SJCRH30 (cell line): ENCODE results near the gene MRPS27. TPM values are rescaled to one million over a fixed set of nuclear protein-coding genes. Genes with fewer than 3 reads are reported as not detected.

Experiments used
- DNase-seq, 2 experiments: peaks; one replicate each; pipeline ENCODE4 v3.0.0-alpha.2; 2015 to 2020
- H3K27ac ChIP-seq: fragments of 250-450 bp; sonication (Bioruptor Pico); 2 replicates; pipeline ENCODE4 v1.5.1; 2020; ENCODE audit warnings: mild to moderate bottlenecking, moderate library complexity
- H3K27me3 ChIP-seq: fragments of 250-450 bp; sonication (Bioruptor Pico); 2 replicates; pipeline ENCODE4 v1.5.1; 2020; ENCODE audit warnings: mild to moderate bottlenecking, moderate library complexity
- H3K36me3 ChIP-seq: fragments of 250-450 bp; sonication (Bioruptor Pico); 2 replicates; pipeline ENCODE4 v1.5.1; 2020; ENCODE audit warnings: mild to moderate bottlenecking, moderate library complexity
- H3K4me1 ChIP-seq: fragments of 250-450 bp; sonication (Bioruptor Pico); 2 replicates; pipeline ENCODE4 v1.5.1; 2020; ENCODE audit warnings: mild to moderate bottlenecking, moderate library complexity
- H3K4me3 ChIP-seq: fragments of 250-450 bp; sonication (Bioruptor Pico); 2 replicates; pipeline ENCODE4 v1.5.1; 2020; ENCODE audit warnings: mild to moderate bottlenecking, moderate library complexity
- H3K9me3 ChIP-seq: fragments of 250-450 bp; sonication (Bioruptor Pico); replicated peaks from 2 replicates; pipeline ENCODE4 v1.5.1; 2020; ENCODE audit warnings: mild to moderate bottlenecking, moderate library complexity
- total RNA-seq: library from RNA; depleted of rRNA; stranded (reverse); fragments of >200 nt; shearing (Covaris generic); gene quantifications from 2 replicates; pipeline ENCODE4 v1.2.3, GENCODE V29; 2014

MRPS27 gene
- total RNA-seq, 1 experiment from 2014 or later, result 105 TPM

DNA sequence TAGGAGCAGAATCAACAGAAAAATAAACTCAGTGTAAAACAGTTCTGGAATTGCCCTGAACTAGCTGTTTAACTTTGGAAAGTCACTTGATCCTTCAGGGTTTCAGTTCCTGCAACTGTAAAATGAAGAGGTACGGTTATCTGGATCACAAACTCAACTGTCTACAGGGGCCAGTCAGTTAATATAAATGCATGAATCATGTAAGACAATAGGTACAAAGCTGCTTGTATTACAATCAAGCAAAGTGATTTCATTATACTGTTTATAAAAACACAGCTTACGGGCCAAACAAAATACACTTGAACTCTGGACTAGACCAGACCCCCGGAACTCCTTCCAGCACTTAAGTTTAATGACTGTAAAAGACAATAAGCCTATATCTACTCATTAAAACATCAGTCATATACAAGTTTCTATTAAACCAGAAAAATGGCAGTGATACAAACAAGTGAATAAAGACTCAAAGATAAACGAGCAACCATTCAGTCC is 73.0 kb downstream of the MRPS27 start:
- H3K36me3 ChIP-seq, result no peaks in the 10 kb centered on the region
- H3K27ac ChIP-seq, result no peak overlapping the region
- peaks cover 5% of the 10 kb centered on the region for H3K4me1 ChIP-seq
- no peak for DNase-seq
- no peaks in the 10 kb centered on the region for H3K27me3 ChIP-seq
- no peak overlapping the region for H3K4me3 ChIP-seq
- no peaks in the 10 kb centered on the region for H3K9me3 ChIP-seq

DNA sequence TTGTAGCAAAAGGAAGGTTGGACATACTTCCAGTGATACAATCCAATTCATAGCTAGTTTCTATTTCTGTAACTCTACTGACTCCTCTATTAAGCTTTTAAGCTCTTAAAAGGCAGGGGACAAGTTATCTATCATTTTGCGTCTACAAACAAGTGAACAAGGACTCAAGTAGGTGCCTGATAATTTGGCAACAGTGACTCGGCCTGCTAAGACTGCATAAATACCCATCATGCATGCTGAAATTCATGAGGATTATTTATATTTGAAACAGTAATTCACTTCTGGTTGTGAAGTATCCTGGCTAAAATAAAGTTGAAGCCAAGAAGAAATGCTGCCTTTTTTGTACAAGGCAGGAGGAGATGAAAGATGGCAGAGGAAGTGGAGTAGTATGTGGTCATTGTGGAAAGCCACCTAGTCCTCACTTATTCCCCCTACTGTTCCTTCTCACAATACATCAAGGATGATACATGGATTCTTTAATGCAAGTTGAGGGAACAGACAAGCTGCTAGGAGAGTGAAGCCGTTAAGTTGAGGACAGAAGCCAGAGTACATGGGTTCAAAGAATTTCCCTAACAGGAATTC is 74.0 kb downstream of the MRPS27 start:
- Histone ChIP-seq H3K4me1 (peaks cover 5% of the 10 kb centered on the region), H3K9me3 (no peaks in the 10 kb centered on the region), H3K36me3 (no peaks in the 10 kb centered on the region), H3K27ac (no peak overlapping the region), H3K4me3 (no peak overlapping the region), H3K27me3 (no peaks in the 10 kb centered on the region)
- no peak for DNase-seq

DNA sequence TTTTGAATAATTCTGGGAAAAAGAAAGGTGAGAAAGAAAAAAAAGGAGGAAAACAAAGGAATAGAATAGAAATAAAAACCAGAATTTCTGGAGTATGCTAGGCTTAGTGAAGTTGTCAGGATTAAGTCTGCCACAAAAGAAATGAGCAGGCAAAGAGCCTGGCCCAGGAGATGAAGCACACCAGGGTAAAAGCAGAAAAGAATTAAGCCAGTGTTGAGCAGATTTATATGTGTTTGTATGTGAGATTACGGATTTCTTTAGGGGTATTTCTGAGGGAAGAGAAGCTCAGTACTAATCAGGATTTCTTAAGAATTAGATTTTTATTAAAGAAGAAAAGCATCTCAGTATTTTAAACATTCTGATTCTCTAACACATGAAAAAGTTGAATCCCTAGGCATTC is 74.5 kb downstream of the MRPS27 start:
- H3K4me3 ChIP-seq, result no peak overlapping the region
- DNase-seq, result no peak
- no peaks in the 10 kb centered on the region for H3K36me3 ChIP-seq
- H3K9me3 ChIP-seq, result no peaks in the 10 kb centered on the region
- H3K27me3 ChIP-seq, result no peaks in the 10 kb centered on the region
- H3K27ac ChIP-seq, result no peak overlapping the region
- H3K4me1 ChIP-seq, result peaks cover 5% of the 10 kb centered on the region

DNA sequence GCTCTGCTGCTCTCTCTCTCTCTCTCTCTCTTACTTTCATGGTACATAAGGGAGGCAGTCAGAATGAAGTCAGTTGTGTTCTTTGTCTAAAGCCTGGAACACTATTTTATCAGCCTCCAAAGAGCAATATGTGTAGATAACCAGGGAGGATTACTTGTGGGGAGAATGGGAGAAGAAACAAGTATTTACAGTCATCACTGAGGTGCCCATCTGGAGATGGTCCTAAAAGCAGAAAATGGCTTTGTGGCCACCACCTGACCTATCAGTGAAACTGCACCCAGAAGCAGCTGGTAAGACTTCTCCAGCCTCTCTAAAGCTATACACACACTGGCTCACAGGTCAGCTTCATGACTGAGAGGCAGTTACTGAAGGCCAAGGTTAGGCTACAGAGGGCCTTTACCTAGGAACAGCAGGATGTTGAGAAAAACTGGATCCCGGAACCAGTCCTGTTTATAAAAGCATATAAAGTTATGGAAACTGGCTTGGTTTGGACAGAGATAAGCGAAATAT is 75.1 kb downstream of the MRPS27 start:
- Histone ChIP-seq H3K36me3 (no peaks in the 10 kb centered on the region), H3K27me3 (no peaks in the 10 kb centered on the region), H3K9me3 (no peaks in the 10 kb centered on the region), H3K27ac (no peak overlapping the region), H3K4me3 (no peak overlapping the region), H3K4me1 (peaks cover 5% of the 10 kb centered on the region)
- peak; percentile 31 to 55 for DNase-seq

DNA sequence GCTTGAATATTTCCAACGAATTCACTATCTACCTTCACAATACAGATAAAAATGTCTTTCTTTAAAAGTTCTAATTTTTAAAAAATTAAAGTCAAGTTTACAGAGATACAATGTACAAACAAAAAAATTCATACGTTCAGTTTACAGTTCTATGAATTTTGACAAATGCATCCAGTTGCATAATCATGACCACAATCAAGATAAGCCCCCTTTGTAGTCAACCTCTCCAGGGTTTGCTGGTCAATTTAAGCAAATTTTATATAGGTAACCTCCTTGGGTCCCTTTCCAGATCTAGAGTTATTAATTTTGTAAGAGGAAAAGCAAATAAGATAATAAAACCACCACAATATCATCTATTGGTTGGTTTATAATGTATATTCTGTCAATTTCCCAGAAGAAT is 76.3 kb downstream of the MRPS27 start:
- no peak overlapping the region for H3K27ac ChIP-seq
- H3K9me3 ChIP-seq, result no peaks in the 10 kb centered on the region
- H3K36me3 ChIP-seq, result no peaks in the 10 kb centered on the region
- peaks cover 5% of the 10 kb centered on the region for H3K4me1 ChIP-seq
- H3K27me3 ChIP-seq, result no peaks in the 10 kb centered on the region
- no peak overlapping the region for H3K4me3 ChIP-seq
- no peak for DNase-seq

DNA sequence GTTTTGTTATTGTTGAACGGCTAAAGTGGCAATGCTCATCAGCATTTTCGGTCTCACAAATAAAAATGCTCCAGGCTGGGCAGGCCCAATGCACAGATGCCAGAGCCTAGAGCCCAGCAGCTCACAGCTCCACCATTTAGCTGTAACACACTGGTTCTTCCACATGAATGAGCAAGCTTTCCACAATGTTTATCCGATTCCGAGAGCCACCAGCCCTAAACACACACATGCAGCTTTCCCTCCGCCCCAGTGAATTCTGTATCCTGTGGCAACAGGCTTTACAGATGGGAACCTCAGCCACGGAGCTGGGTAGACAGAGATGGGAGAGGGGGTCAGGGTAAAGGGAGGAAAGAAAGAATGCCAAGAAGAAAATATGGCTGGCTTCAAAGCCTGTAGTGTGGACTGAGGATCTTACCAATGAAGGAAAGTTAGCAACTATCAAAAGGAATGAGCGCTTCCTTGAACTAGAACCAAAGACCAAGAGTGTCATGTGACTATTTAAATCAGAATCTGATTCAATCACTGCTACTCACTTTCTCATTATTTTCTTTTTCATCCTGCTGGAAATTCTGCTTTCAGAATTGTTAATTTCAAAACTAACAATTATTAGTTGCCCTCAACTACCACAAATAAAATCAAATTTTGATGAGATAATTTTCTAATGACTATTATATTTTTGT is 77.1 kb downstream of the MRPS27 start:
- no peak overlapping the region for H3K4me3 ChIP-seq
- peaks cover under 1% of the 10 kb centered on the region for H3K4me1 ChIP-seq
- peak; percentile 11 to 31 for DNase-seq
- no peaks in the 10 kb centered on the region for H3K9me3 ChIP-seq
- H3K27ac ChIP-seq, result no peak overlapping the region
- no peaks in the 10 kb centered on the region for H3K27me3 ChIP-seq
- no peaks in the 10 kb centered on the region for H3K36me3 ChIP-seq

DNA sequence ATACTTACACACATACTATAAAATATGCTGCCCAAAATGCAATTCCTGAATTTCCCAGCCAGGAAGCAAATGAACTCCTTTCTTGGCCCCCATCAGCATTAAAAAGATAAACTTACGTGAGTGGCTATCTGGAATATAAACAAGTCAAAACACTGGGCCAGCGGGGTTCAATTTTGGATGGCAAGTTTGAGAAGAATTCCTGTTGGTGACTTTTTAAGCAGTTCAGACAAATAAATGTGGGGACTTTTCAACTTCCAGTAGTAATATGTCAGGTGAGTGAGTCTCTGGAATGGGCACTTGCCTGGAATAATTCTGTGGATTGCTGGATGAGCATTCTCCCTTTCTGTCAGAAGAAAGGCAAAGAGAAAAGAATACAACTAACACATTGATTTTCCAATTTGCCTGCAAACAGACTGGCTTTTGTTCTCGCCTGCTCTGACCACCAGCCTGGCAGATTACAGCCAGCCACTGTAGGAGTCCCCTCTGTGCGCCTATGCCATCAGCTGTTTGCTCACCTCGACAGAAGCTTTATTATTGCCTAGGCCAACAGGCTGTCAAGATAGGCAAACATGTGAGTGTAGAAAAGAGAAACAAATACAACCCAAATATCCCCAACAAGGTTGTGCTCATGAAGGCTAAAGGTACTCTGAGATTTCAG is 78.6 kb downstream of the MRPS27 start:
- Histone ChIP-seq H3K27me3 (no peaks in the 10 kb centered on the region), H3K9me3 (no peaks in the 10 kb centered on the region), H3K4me3 (no peak overlapping the region), H3K4me1 (no peaks in the 10 kb centered on the region; the same call in 1 of the 2 replicates), H3K27ac (no peak overlapping the region), H3K36me3 (no peaks in the 10 kb centered on the region; the same call in 1 of the 2 replicates)
- DNase-seq, result peak; percentile 57 to 73

DNA sequence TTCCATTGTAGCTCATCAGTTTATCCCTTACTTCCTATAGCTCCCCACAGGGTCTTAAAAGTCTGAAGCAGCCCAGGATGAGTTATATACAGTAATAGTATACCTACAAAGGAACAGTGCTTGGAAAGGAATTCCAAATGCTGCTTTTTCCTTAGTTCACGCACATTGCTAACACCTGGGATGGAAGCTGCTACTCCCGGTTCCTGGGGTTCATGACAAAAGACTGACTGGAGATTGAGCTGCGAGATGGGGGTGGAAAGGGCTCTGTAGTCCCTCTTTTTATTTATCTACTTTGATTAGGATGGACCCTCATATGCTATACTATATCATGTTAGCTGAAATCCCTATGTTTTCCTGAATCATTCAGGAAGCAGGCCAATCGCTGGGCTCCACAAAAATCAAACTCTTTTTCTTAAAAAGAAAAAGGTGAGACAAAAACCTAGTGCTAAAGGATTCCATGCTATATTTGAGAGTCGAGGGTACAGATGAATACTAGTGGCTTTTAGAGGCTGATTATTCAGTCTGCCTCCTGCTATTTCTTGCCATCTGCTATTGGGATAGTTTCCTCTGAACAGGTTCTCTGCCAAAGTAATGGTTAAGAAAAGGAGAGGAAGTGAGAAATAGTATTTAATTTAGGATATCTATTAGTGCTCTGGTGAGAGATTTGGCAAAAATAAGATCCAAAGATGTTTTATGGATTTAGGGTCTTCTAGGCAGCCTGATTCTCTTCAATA is 81.2 kb downstream of the MRPS27 start:
- H3K27me3 ChIP-seq, result no peaks in the 10 kb centered on the region
- no peak for DNase-seq

DNA sequence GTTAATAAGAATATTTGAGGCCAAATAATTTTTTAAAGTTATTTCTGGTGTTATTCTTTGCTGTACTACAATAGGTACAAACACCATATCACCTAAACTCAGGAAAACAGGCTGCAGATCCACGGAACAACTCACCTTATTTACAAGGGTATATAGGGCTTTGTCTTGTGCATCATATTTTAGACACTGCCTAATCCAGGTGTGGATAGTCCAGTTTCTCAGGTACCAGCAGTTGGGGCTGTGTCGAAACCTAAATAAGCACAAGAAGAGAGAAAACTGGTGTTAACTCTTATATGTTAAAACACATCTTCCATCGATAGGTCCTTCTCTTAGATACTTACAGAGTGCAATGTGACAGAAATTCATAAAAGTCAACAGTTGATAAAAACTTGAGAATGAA is 82.2 kb downstream of the MRPS27 start:
- Histone ChIP-seq H3K27ac (no peak overlapping the region), H3K4me1 (peaks cover 3% of the 10 kb centered on the region; the same call in 1 of the 2 replicates), H3K4me3 (no peak overlapping the region), H3K9me3 (no peaks in the 10 kb centered on the region), H3K36me3 (peaks cover 9% of the 10 kb centered on the region), H3K27me3 (no peaks in the 10 kb centered on the region)
- no peak for DNase-seq

More for the DNA sequence above, 81.2 kb downstream of the MRPS27 start:
- no peak overlapping the region for H3K27ac ChIP-seq
- H3K4me1 ChIP-seq, result peaks cover 1% of the 10 kb centered on the region
- no peaks in the 10 kb centered on the region for H3K9me3 ChIP-seq
- H3K36me3 ChIP-seq, result peaks cover 1% of the 10 kb centered on the region
- no peak overlapping the region for H3K4me3 ChIP-seq

DNA sequence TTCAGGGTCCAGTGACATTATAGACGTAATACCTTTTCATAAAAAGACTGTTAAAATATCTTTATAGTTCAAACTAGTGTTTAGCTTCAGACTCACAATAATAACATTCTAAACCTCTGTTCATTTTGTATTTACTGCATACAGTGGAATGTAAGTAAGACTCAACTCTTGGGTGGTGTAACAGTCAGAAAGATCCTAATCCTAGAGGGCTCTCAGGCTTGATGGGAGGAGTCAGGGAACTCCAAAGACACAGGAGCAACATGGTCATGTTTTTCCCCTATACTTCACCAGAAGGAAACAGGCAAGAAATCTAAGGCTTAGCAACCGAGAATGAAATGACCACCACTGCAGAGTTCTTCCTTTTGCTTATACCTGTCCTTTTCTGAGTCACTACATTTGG is 82.6 kb downstream of the MRPS27 start:
- Histone ChIP-seq H3K4me1 (peaks cover 3% of the 10 kb centered on the region; the same call in 1 of the 2 replicates), H3K4me3 (no peak overlapping the region)
- DNase-seq, result no peak

DNA sequence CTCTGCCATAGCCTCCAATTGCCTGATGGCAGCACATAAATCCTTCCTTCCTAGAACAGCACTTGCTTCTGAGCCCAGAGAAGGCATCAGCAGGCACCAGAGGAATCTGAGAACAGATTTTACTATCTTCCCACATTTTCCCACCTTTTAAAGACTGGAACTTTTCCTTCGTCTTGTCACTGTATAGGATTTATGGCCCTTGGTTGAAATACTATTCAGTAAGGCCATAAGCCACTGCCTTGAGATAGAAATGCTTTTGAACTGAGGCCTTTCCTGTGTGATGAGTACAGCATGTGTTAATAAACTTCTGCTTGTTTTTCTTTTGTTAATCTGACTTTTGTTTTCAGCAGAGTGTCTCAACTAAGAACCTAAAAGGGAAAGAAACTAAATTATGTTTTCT is 84.3 kb downstream of the MRPS27 start:
- Histone ChIP-seq H3K4me1 (peaks cover 3% of the 10 kb centered on the region; the same call in 1 of the 2 replicates), H3K27ac (no peak overlapping the region), H3K36me3 (peaks cover 26% of the 10 kb centered on the region), H3K9me3 (no peaks in the 10 kb centered on the region), H3K4me3 (no peak overlapping the region), H3K27me3 (no peaks in the 10 kb centered on the region)
- no peak for DNase-seq

More for the DNA sequence above, 82.6 kb downstream of the MRPS27 start:
- Histone ChIP-seq H3K36me3 (peaks cover 10% of the 10 kb centered on the region), H3K9me3 (no peaks in the 10 kb centered on the region), H3K27me3 (no peaks in the 10 kb centered on the region), H3K27ac (no peak overlapping the region)

DNA sequence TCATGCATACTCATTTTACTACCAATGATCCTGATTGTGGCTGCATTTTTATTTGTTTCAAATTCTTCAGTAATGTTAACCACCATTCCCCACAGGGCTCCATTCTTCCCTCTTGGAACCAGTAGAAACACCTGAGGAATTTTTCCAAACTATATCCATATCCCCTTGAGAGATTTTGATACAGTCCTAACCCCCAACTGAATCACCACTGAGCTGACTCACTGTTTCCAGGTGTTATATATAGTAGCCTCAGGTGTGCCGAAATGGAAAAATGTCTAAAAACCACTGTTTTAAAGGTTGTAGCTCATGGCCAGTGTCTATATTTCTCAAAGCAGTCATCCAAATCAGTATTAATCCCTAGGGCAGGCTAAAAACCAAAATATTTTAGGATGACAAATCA is 85.2 kb downstream of the MRPS27 start:
- H3K4me1 ChIP-seq, result peaks cover 3% of the 10 kb centered on the region; the same call in 1 of the 2 replicates
- H3K27me3 ChIP-seq, result no peaks in the 10 kb centered on the region
- H3K9me3 ChIP-seq, result no peaks in the 10 kb centered on the region
- no peak overlapping the region for H3K27ac ChIP-seq
- no peak overlapping the region for H3K4me3 ChIP-seq
- DNase-seq, result no peak
- H3K36me3 ChIP-seq, result peaks cover 32% of the 10 kb centered on the region

DNA sequence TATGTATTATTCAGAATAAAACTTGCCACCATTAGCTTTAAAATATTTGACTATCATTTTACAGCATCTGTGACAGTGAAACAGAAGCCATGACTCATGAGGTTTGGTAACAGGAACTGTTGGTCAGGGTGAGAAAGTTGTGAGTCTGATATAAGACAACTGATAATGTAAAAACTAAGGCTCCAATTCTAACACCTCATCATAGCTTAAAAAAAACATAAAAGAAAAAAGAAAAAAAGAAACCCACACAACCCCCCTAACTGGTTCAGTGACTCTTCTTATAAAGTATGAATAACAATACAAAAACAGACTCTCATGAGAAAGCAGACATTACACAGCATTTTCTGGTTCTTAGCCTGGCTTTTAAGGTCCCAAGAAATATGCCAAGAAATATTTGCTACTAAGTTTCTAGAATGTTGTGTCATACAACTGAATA is 85.8 kb downstream of the MRPS27 start:
- no peaks in the 10 kb centered on the region for H3K9me3 ChIP-seq
- peak in 1 of 2 experiments; percentile 38 for DNase-seq
- no peak overlapping the region for H3K4me3 ChIP-seq
- H3K27me3 ChIP-seq, result no peaks in the 10 kb centered on the region
- peaks cover 35% of the 10 kb centered on the region for H3K36me3 ChIP-seq
- no peak overlapping the region for H3K27ac ChIP-seq
- peaks cover 3% of the 10 kb centered on the region; the same call in 1 of the 2 replicates for H3K4me1 ChIP-seq

DNA sequence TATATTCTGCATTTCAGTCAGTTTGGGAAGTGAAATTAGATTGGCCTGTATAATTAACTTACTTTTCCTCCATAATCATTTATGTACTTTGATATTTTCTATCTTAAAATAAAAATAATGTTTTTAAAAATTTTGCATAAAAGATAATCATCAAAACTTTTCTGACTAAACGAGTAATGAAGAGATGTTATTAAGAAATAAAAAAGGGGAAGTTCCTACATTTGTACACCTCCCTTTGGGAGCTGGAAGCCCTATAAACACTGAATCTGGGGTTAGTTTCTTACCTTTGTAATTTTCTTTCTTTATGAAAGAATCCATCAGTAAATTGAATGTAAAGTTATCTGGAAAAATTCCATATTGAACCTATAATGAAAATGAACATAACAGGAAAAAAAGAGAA is 86.2 kb downstream of the MRPS27 start:
- Histone ChIP-seq H3K4me1 (peaks cover 3% of the 10 kb centered on the region; the same call in 1 of the 2 replicates), H3K36me3 (peaks cover 36% of the 10 kb centered on the region), H3K9me3 (no peaks in the 10 kb centered on the region), H3K27me3 (no peaks in the 10 kb centered on the region), H3K27ac (no peak overlapping the region), H3K4me3 (no peak overlapping the region)
- DNase-seq, result no peak
